H1 (cell line): Measurements from ENCODE around the gene CHAT. TPM values are rescaled to one million over a fixed set of nuclear protein-coding genes. Genes with fewer than 3 reads are reported as not detected.

ENCODE experiments used
- CTCF ChIA-PET: fragments of 300-600 bp; sonication (Branson Sonifier 250); formaldehyde crosslinking; loops from one replicate; lab custom pipeline; 2021; ENCODE audit not compliant: partially characterized antibody; lab: Charles Lee
- POLR2A ChIA-PET: fragments of 300-600 bp; sonication (Branson Sonifier 250); formaldehyde crosslinking; loops from one replicate; lab custom pipeline; 2021; ENCODE audit warnings: inconsistent platforms; ENCODE audit not compliant: partially characterized antibody; lab: Charles Lee
- DNase-seq, 2 experiments: peaks; one replicate each; pipeline versions ENCODE4 v3.0.0 to v3.0.0-alpha.2; 2010 to 2022; ENCODE audit warnings: low spot score in 2 of 2, low read depth in 1 of 2, mixed read lengths in 1 of 2
- FAIRE-seq: peaks from 2 replicates; lab custom pipeline; 2011; peaks lifted over from hg19 to GRCh38; lab: Jason Lieb, UNC
- H2AFZ ChIP-seq: 2 replicates; pipeline ENCODE4 v1.8.1; 2012; ENCODE audit warnings: low read length, inconsistent platforms
- H2AK5ac ChIP-seq: 2 replicates; pipeline ENCODE4 v1.6.1; 2013; ENCODE audit warnings: low read depth, low read length
- H2BK120ac ChIP-seq: replicated peaks from 2 replicates; pipeline ENCODE3; 2013; ENCODE audit warnings: low read depth, low read length, inconsistent platforms
- H2BK12ac ChIP-seq: 2 replicates; pipeline ENCODE4 v1.6.1; 2013; ENCODE audit warnings: low read depth, low read length
- H2BK15ac ChIP-seq: 2 replicates; pipeline ENCODE4 v1.6.1; 2013; ENCODE audit warnings: low read length
- H2BK20ac ChIP-seq: 2 replicates; pipeline ENCODE4 v1.6.1; 2013; ENCODE audit warnings: low read length
- H2BK5ac ChIP-seq: 2 replicates; pipeline ENCODE4 v1.6.1; 2013; ENCODE audit warnings: low read depth, low read length
- H3K14ac ChIP-seq: 2 replicates; pipeline ENCODE4 v1.6.1; 2013; ENCODE audit warnings: inconsistent platforms; ENCODE audit not compliant: insufficient read length
- H3K18ac ChIP-seq: 2 replicates; pipeline ENCODE4 v1.6.1; 2013; ENCODE audit warnings: low read length; ENCODE audit errors: extremely low read depth
- H3K23ac ChIP-seq: 2 replicates; pipeline ENCODE4 v1.6.1; 2013; ENCODE audit warnings: inconsistent platforms; ENCODE audit not compliant: insufficient read length
- H3K23me2 ChIP-seq: 2 replicates; pipeline ENCODE4 v1.6.1; 2013; ENCODE audit warnings: low read depth, low read length
- H3K27ac ChIP-seq: 2 replicates; pipeline ENCODE4 v1.6.1; 2011; ENCODE audit warnings: low read depth, low read length, inconsistent platforms
- H3K27me3 ChIP-seq, 4 experiments: replicated peaks in 1 of 4; 1 replicate in 1 of 4; 2 replicates in 3 of 4; pipeline versions ENCODE4 v1.6.1 to v1.8.1; 2011 to 2013; ENCODE audit warnings: low read length in 3 of 4, mild to moderate bottlenecking in 3 of 4, inconsistent platforms in 2 of 4, mixed read lengths in 2 of 4, moderate library complexity in 1 of 4; ENCODE audit not compliant: control insufficient read depth in 3 of 4, insufficient read depth in 3 of 4; ENCODE audit errors: extremely low read depth in 1 of 4
- H3K36me3 ChIP-seq, 4 experiments: 2 replicates each; pipeline versions ENCODE4 v1.6.1 to v1.8.1; 2011 to 2013; ENCODE audit warnings: mild to moderate bottlenecking in 4 of 4, low read length in 3 of 4, moderate library complexity in 2 of 4, control low read depth in 1 of 4, inconsistent platforms in 1 of 4; ENCODE audit not compliant: insufficient read depth in 4 of 4, control insufficient read depth in 2 of 4
- H3K4ac ChIP-seq: replicated peaks from 2 replicates; pipeline ENCODE3; 2013; ENCODE audit warnings: low read length, low read depth, mixed read lengths, inconsistent platforms; ENCODE audit not compliant: insufficient read length
- H3K4me1 ChIP-seq, 4 experiments: replicated peaks in 1 of 4; 1 replicate in 1 of 4; 2 replicates in 3 of 4; pipeline versions ENCODE4 v1.6.1 to v1.8.1; 2011 to 2013; ENCODE audit warnings: low read length in 3 of 4, inconsistent platforms in 2 of 4, mixed read lengths in 1 of 4; ENCODE audit not compliant: insufficient read depth in 4 of 4, control insufficient read depth in 3 of 4
- H3K4me2 ChIP-seq, 2 experiments: 2 replicates each; pipeline versions ENCODE4 v1.6.1 to v1.8.1; 2011 to 2013; ENCODE audit warnings: low read depth in 2 of 2, low read length in 2 of 2, control low read depth in 1 of 2, inconsistent platforms in 1 of 2, mild to moderate bottlenecking in 1 of 2; ENCODE audit not compliant: insufficient read depth in 1 of 2
- H3K4me3 ChIP-seq, 4 experiments: fragments of 200-600, 300-600 bp in 1 of 4; sonication (generic), shearing (Covaris generic), sonication (Bioruptor Twin) in 1 of 4; 2 replicates each; pipeline versions ENCODE4 v1.5.1 to v1.8.1; 2011 to 2016; ENCODE audit warnings: low read length in 4 of 4, low read depth in 3 of 4, control low read depth in 2 of 4, inconsistent platforms in 2 of 4, mild to moderate bottlenecking in 2 of 4, mixed read lengths in 1 of 4, moderate library complexity in 1 of 4; ENCODE audit not compliant: insufficient read depth in 2 of 4; ENCODE audit errors: extremely low read depth in 1 of 4
- H3K56ac ChIP-seq: replicated peaks from 2 replicates; pipeline ENCODE3; 2013; ENCODE audit warnings: low read depth, mild to moderate bottlenecking, mixed read lengths, low read length, inconsistent platforms; ENCODE audit not compliant: insufficient read length
- H3K79me1 ChIP-seq: 2 replicates; pipeline ENCODE4 v1.6.1; 2013; ENCODE audit warnings: low read depth, low read length, control low read depth
- H3K79me2 ChIP-seq, 2 experiments: 2 replicates each; pipeline versions ENCODE4 v1.6.1 to v1.8.1; 2012 to 2013; ENCODE audit warnings: low read length in 2 of 2, mild to moderate bottlenecking in 2 of 2, inconsistent platforms in 1 of 2; ENCODE audit not compliant: insufficient read depth in 2 of 2, control insufficient read depth in 1 of 2
- H3K9ac ChIP-seq, 4 experiments: replicated peaks in 1 of 4; 1 replicate in 1 of 4; 2 replicates in 3 of 4; pipeline versions ENCODE4 v1.6.1 to v1.8.1; 2011 to 2013; ENCODE audit warnings: low read depth in 3 of 4, low read length in 3 of 4, control low read depth in 2 of 4, mild to moderate bottlenecking in 2 of 4, moderate library complexity in 2 of 4, inconsistent platforms in 1 of 4; ENCODE audit errors: extremely low read depth in 1 of 4
- H3K9me3 ChIP-seq, 2 experiments: 2 replicates each; pipeline versions ENCODE4 v1.6.1 to v1.8.1; 2012 to 2013; ENCODE audit warnings: mild to moderate bottlenecking in 2 of 2, moderate library complexity in 2 of 2, control low read depth in 1 of 2, inconsistent platforms in 1 of 2, low read depth in 1 of 2, low read length in 1 of 2, mixed read lengths in 1 of 2; ENCODE audit not compliant: insufficient read depth in 2 of 2
- H4K20me1 ChIP-seq, 2 experiments: replicated peaks in 1 of 2; 2 replicates each; pipeline versions ENCODE3 to v1.8.1; 2011 to 2013; ENCODE audit warnings: inconsistent platforms in 2 of 2, low read length in 2 of 2, mild to moderate bottlenecking in 1 of 2; ENCODE audit not compliant: insufficient read depth in 2 of 2, control insufficient read depth in 1 of 2
- H4K5ac ChIP-seq: 2 replicates; pipeline ENCODE4 v1.6.1; 2013; ENCODE audit warnings: low read length, low read depth, mixed read lengths, inconsistent platforms; ENCODE audit not compliant: insufficient read length
- H4K8ac ChIP-seq: 2 replicates; pipeline ENCODE4 v1.8.0; 2013; ENCODE audit warnings: mild to moderate bottlenecking, moderate library complexity, low read length, inconsistent platforms; ENCODE audit not compliant: insufficient read depth; ENCODE audit errors: extremely low read depth
- H4K91ac ChIP-seq: replicated peaks from 2 replicates; pipeline ENCODE3; 2013; ENCODE audit warnings: low read length, mixed read lengths, inconsistent platforms; ENCODE audit not compliant: insufficient read length
- CEBPB ChIP-seq: IDR thresholded peaks from 2 replicates; pipeline ENCODE4 v1.6.1; 2012; ENCODE audit warnings: low read depth, low read length
- CHD1 ChIP-seq: IDR thresholded peaks from 2 replicates; pipeline ENCODE4 v1.6.1; 2012; ENCODE audit warnings: low read depth, low read length, improper control_type of control experiment
- EP300 ChIP-seq, 2 experiments: IDR thresholded peaks; 1 replicate in 1 of 2; 2 replicates in 1 of 2; pipeline ENCODE4 v1.6.1; 2011 to 2012; ENCODE audit warnings: low read depth in 2 of 2, low read length in 2 of 2, mild to moderate bottlenecking in 2 of 2, borderline replicate concordance in 1 of 2, inconsistent platforms in 1 of 2, moderate library complexity in 1 of 2
- HDAC2 ChIP-seq, 2 experiments: fragments of 300-600 bp in 1 of 2; sonication (generic) in 1 of 2; IDR thresholded peaks; 2 replicates each; pipeline ENCODE4 v1.6.1; 2011 to 2012; ENCODE audit warnings: low read depth in 2 of 2, low read length in 2 of 2, mild to moderate bottlenecking in 2 of 2, moderate library complexity in 2 of 2, borderline replicate concordance in 1 of 2, inconsistent platforms in 1 of 2
- KDM1A ChIP-seq: fragments of 200-600, 300-600 bp; sonication (generic); IDR thresholded peaks from 2 replicates; pipeline ENCODE4 v1.7.1; 2016; ENCODE audit warnings: mild to moderate bottlenecking, low read length, borderline replicate concordance
- KDM4A ChIP-seq: IDR thresholded peaks from one replicate; pipeline ENCODE4 v1.7.1; 2012; ENCODE audit warnings: low read depth, mild to moderate bottlenecking, moderate library complexity, low read length, inconsistent platforms; ENCODE audit not compliant: severe bottlenecking
- RAD21 ChIP-seq, 2 experiments: IDR thresholded peaks in 1 of 2; conservative IDR thresholded peaks in 1 of 2; 2 replicates each; pipeline ENCODE4 v1.6.1; 2011; ENCODE audit warnings: low read depth in 2 of 2, low read length in 2 of 2, improper control_type of control experiment in 1 of 2, inconsistent platforms in 1 of 2, mild to moderate bottlenecking in 1 of 2, moderate library complexity in 1 of 2
- SP1 ChIP-seq: IDR thresholded peaks from 2 replicates; pipeline ENCODE4 v1.6.1; 2011; ENCODE audit warnings: low read depth, low read length
- TAF1 ChIP-seq: IDR thresholded peaks from 2 replicates; pipeline ENCODE4 v1.6.1; 2011; ENCODE audit warnings: mild to moderate bottlenecking, low read depth, low read length
- WGBS, 2 experiments: shearing (Covaris generic) in 1 of 2; methylation state at CpG; one replicate each; pipeline versions ENCODE4 v1.1.6 to v1.1.7; 2013 to 2015; ENCODE audit warnings: low lambda C conversion rate in 2 of 2, mixed read lengths in 2 of 2, inconsistent platforms in 1 of 2, low coverage in 1 of 2, missing lambda C conversion rate in 1 of 2; ENCODE audit not compliant: insufficient replicate concordance in 2 of 2, insufficient coverage in 1 of 2, insufficient read length in 1 of 2; ENCODE audit errors: extremely low coverage in 1 of 2, missing lambda C conversion rate in 1 of 2; 5-methylcytosine and 5-hydroxymethylcytosine counted together
- polyA plus RNA-seq, 7 experiments: library from polyadenylated mRNA; depleted of rRNA in 3 of 7; stranded (reverse) in 5 of 7; unstranded in 2 of 7; fragments of >200 nt in 5 of 7; fragments of 200-250 nt in 2 of 7; gene quantifications; 1 replicate in 5 of 7; 2 replicates in 1 of 7; 4 replicates in 1 of 7; pipeline versions ENCODE4 v1.2.1 to v1.2.3, GENCODE V29; 2011 to 2013; ENCODE audit warnings: missing spikeins in 2 of 7, mixed read lengths in 2 of 7
- total RNA-seq: library from RNA; stranded (reverse); fragmentation: NEBNext Ultra II Directional; extraction: Animal tissue kit (Norgen Biotek cat#: 25700); gene quantifications from 2 replicates; pipeline ENCODE4 v1.2.1, GENCODE V29; 2021
- TF ChIP-seq, protein P1 (sequence below): IDR thresholded peaks from 2 replicates; pipeline ENCODE4 v1.6.1; 2012; ENCODE audit warnings: inconsistent platforms
- TF ChIP-seq, protein P2 (sequence below): IDR thresholded peaks from 2 replicates; pipeline ENCODE4 v1.6.1; 2012; ENCODE audit warnings: inconsistent platforms
- TF ChIP-seq, protein P3 (sequence below): IDR thresholded peaks from 2 replicates; pipeline ENCODE4 v1.6.1; 2011; ENCODE audit warnings: low read depth, mild to moderate bottlenecking, low read length; ENCODE audit not compliant: insufficient read depth

CHAT gene
- total and polyA plus RNA-seq, 2 of the 8 experiments (the other 6 are each of a cell fraction or from before 2014, with no cell fraction given) = not detected

DNA sequence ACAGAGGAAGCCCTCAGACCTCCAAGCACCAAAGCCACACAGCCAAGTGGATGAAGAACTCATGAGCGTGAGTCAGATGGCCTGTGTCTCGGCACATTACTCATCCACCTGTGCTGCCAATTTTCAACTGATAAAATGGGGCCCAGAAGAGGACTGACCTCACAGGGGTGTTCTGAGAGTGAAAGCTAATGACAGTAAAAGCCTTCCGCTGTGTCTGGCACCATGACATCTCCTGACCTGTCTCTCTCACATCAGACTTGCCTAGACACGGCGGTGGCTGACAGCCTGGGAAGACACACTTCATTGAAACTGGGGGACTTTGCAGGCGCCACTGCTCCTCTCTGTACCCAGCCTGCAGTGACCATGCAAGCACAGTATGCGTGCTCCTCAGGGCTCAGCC is 12.0 kb upstream of the CHAT start:
- H3K4me2 ChIP-seq = no peak overlapping the region
- POLR2A ChIA-PET = no interaction called here
- H3K14ac ChIP-seq = no peak overlapping the region
- no peak for TF ChIP-seq CEBPB
- TF ChIP-seq HDAC2 (IDR thresholded peaks at IDR 0.05; ENCODE audit: borderline replicate concordance in 1 of 2, low read depth in 2 of 2, low read length in 2 of 2) = no peak
- TF ChIP-seq, protein P1, sequence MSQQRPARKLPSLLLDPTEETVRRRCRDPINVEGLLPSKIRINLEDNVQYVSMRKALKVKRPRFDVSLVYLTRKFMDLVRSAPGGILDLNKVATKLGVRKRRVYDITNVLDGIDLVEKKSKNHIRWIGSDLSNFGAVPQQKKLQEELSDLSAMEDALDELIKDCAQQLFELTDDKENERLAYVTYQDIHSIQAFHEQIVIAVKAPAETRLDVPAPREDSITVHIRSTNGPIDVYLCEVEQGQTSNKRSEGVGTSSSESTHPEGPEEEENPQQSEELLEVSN = no peak
- TF ChIP-seq CHD1 = no peak
- TF ChIP-seq, protein P2, sequence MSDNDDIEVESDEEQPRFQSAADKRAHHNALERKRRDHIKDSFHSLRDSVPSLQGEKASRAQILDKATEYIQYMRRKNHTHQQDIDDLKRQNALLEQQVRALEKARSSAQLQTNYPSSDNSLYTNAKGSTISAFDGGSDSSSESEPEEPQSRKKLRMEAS = no peak
- TF ChIP-seq KDM1A = no peak
- TF ChIP-seq, protein P3, sequence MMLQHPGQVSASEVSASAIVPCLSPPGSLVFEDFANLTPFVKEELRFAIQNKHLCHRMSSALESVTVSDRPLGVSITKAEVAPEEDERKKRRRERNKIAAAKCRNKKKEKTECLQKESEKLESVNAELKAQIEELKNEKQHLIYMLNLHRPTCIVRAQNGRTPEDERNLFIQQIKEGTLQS = no peak
- no peak for TF ChIP-seq SP1
- no peak for TF ChIP-seq RAD21 (IDR thresholded peaks at IDR 0.05 in 1 of 2, conservative IDR thresholded peaks at IDR 0.05 in 1 of 2; ENCODE audit: low read depth in 2 of 2, low read length in 2 of 2)
- TF ChIP-seq TAF1 = no peak
- TF ChIP-seq KDM4A = no peak
- TF ChIP-seq EP300 (IDR thresholded peaks at IDR 0.05; ENCODE audit: borderline replicate concordance in 1 of 2, low read depth in 2 of 2, low read length in 2 of 2) = no peak

More for the DNA sequence above, 12.0 kb upstream of the CHAT start:
- H3K23me2 ChIP-seq = no peaks in the 10 kb centered on the region
- no peak overlapping the region for H3K9ac ChIP-seq
- H3K27ac ChIP-seq = no peak overlapping the region
- no peak overlapping the region for H2BK12ac ChIP-seq
- H2BK5ac ChIP-seq = no peak overlapping the region
- DNase-seq (no peak), FAIRE-seq (no peak)
- H2AK5ac ChIP-seq = no peak overlapping the region
- 80% methylated on average over 7 of the region's 7 CpGs; no CpG with 5 or more reads in 1 of the 2 experiments for WGBS, 2 experiments
- no peaks in the 10 kb centered on the region for H3K36me3 ChIP-seq
- no peak overlapping the region for H2BK15ac ChIP-seq
- H3K79me2 ChIP-seq = no peaks in the 10 kb centered on the region
- H3K27me3 ChIP-seq = peaks cover 3 to 19% (median 16%) of the 10 kb centered on the region in 4 experiments
- no peak overlapping the region for H4K8ac ChIP-seq
- H2BK120ac ChIP-seq = no peak overlapping the region
- no peaks in the 10 kb centered on the region for H3K79me1 ChIP-seq
- no peaks in the 10 kb centered on the region; a peak in 1 of 7 replicates for H3K4me1 ChIP-seq
- no peak overlapping the region for H3K4ac ChIP-seq
- peaks cover 0 to 4% of the 10 kb centered on the region in 2 experiments for H4K20me1 ChIP-seq
- CTCF ChIA-PET = interaction anchor here (0.7 to 6.3 kb wide), 3 partner anchors 9 to 124 kb away, joined by 3 to 30 read pairs (median 4); no protein-coding TSS in a partner anchor
- H4K91ac ChIP-seq = no peak overlapping the region
- no peaks in the 10 kb centered on the region for H3K9me3 ChIP-seq
- no peak overlapping the region for H3K18ac ChIP-seq
- no peak overlapping the region for H3K56ac ChIP-seq
- no peak overlapping the region for H2BK20ac ChIP-seq
- no peak overlapping the region for H3K4me3 ChIP-seq
- no peak overlapping the region for H4K5ac ChIP-seq
- H2AFZ ChIP-seq = no peak overlapping the region
- no peak overlapping the region for H3K23ac ChIP-seq
